ENCODE measurements around the gene KRTAP10-7. TPM values are rescaled to one million over a fixed set of nuclear protein-coding genes. Genes with fewer than 3 reads are reported as not detected.

KRTAP10-7 gene
- total RNA-seq, 1 experiment from 2014 or later = not detected

- Mint-ChIP-seq H3K36me3 (ENCODE audit: insufficient read depth in 1 of 3, low read depth in 3 of 3) (peaks cover 8 to 25% (median 14%) of the 10 kb centered on the region in 3 experiments; a peak in 6 of 7 replicates), H3K4me1 (peaks cover 3 to 7% of the 10 kb centered on the region in 2 experiments; a peak in 2 of 4 replicates), H3K27ac (no peak overlapping the region), H3K4me3 (no peak overlapping the region), H3K27me3 (ENCODE audit: low read depth) (peaks cover 5% of the 10 kb centered on the region), H3K9me3 (peaks cover 33 to 35% of the 10 kb centered on the region in 2 experiments)
- Histone ChIP-seq H2BK15ac (ENCODE audit: low read depth, low read length) (no peak overlapping the region), H3K4ac (ENCODE audit: low read depth, low read length) (no peak overlapping the region), H3K27ac (ENCODE audit: insufficient read length, low read depth, low read length) (no peak overlapping the region), H2BK120ac (ENCODE audit: low read depth, low read length, poor library complexity, severe bottlenecking) (no peak overlapping the region), H4K20me1 (ENCODE audit: control insufficient read depth, insufficient read depth, insufficient read length) (no peaks in the 10 kb centered on the region), H3K79me1 (ENCODE audit: insufficient read depth, low read depth, low read length, poor library complexity, severe bottlenecking) (no peaks in the 10 kb centered on the region), H3K18ac (ENCODE audit: insufficient read length, low read depth, low read length) (no peak overlapping the region), H3K4me1 (ENCODE audit: insufficient read depth, low read length) (no peaks in the 10 kb centered on the region), H3K23ac (ENCODE audit: insufficient read length, low read depth, low read length) (no peak overlapping the region), H3T11ph (ENCODE audit: low read length) (no peak overlapping the region), H4K91ac (ENCODE audit: insufficient read length, low read depth, low read length) (no peak overlapping the region), H3K4me2 (ENCODE audit: insufficient read depth, insufficient read length, low read length) (no peak overlapping the region), H3K23me2 (ENCODE audit: insufficient read length, low read depth, low read length, poor library complexity, severe bottlenecking) (no peaks in the 10 kb centered on the region), H3K56ac (ENCODE audit: insufficient read length, low read depth, low read length) (no peak overlapping the region), H2AFZ (ENCODE audit: low read length) (no peak overlapping the region), H3K9ac (ENCODE audit: extremely low read depth, insufficient read length, low read length) (no peak overlapping the region), H2AK5ac (ENCODE audit: insufficient read length, low read length) (no peak overlapping the region), H3K79me2 (ENCODE audit: insufficient read depth, low read length) (no peaks in the 10 kb centered on the region), H3K27me3 (ENCODE audit: insufficient read depth, low read length) (no peaks in the 10 kb centered on the region), H2BK12ac (ENCODE audit: insufficient read length, low read depth, low read length) (no peak overlapping the region), H3K9me3 (ENCODE audit: control insufficient read depth, low read depth, low read length) (no peaks in the 10 kb centered on the region), H3K14ac (ENCODE audit: insufficient read depth, low read length) (no peak overlapping the region), H4K5ac (ENCODE audit: insufficient read length, low read depth, low read length) (no peak overlapping the region), H2BK20ac (ENCODE audit: low read depth, low read length, poor library complexity, severe bottlenecking) (no peak overlapping the region), H2BK5ac (ENCODE audit: insufficient read length, low read length) (no peak overlapping the region), H4K8ac (replicated peaks; ENCODE audit: insufficient read length, low read depth, low read length) (no peak overlapping the region)
- DNase-seq = no peak
- no CpG with 5 or more reads among the region's 7 CpGs for WGBS (ENCODE audit: extremely low coverage, insufficient read length, low lambda C conversion rate)
- TF ChIP-seq CTCF (conservative IDR thresholded peaks at IDR 0.05) = no peak
Measured at GRCh38 chr21:44625756-44626155, 25.4 kb downstream of the KRTAP10-7 start.

Data from H9 (cell line).